Keratinocyte (primary cell): Measurements from ENCODE around the gene VEZT. TPM values are rescaled to one million over a fixed set of nuclear protein-coding genes. Genes with fewer than 3 reads are reported as not detected.
"Not testable (repeated sequence)": the region's sequence is repeated elsewhere in the genome, so short reads cannot be mapped to it uniquely, and the experiment has no call there.

Experiments used
- DNase-seq: peaks from one replicate; pipeline ENCODE4 v3.0.0-alpha.2; 2011; ENCODE audit warnings: low read depth, missing footprints, low spot score
- FAIRE-seq: peaks from 2 replicates; lab custom pipeline; 2011; peaks lifted over from hg19 to GRCh38; lab: Jason Lieb, UNC
- H2AFZ ChIP-seq: 2 replicates; pipeline ENCODE4 v1.6.0; 2012; ENCODE audit warnings: low read length, control low read depth, inconsistent platforms; ENCODE audit not compliant: control insufficient read depth
- H3K27ac ChIP-seq: 2 replicates; pipeline ENCODE4 v1.5.1; 2011; ENCODE audit warnings: low read length; ENCODE audit not compliant: control insufficient read depth, insufficient read depth
- H3K27me3 ChIP-seq: 3 replicates; pipeline ENCODE4 v1.6.0; 2011; ENCODE audit warnings: low read length; ENCODE audit not compliant: control insufficient read depth, insufficient read depth; ENCODE audit errors: extremely low read depth
- H3K36me3 ChIP-seq, 2 experiments: 2 replicates in 1 of 2; 3 replicates in 1 of 2; pipeline ENCODE4 v1.5.1; 2011; ENCODE audit warnings: low read length in 2 of 2, mild to moderate bottlenecking in 1 of 2; ENCODE audit not compliant: control insufficient read depth in 2 of 2, insufficient read depth in 2 of 2; ENCODE audit errors: extremely low read depth in 1 of 2
- H3K4me1 ChIP-seq: 3 replicates; pipeline ENCODE4 v1.5.1; 2011; ENCODE audit warnings: low read length; ENCODE audit not compliant: control insufficient read depth, insufficient read depth; ENCODE audit errors: extremely low read depth
- H3K4me2 ChIP-seq: 3 replicates; pipeline ENCODE4 v1.6.0; 2011; ENCODE audit warnings: low read depth, low read length; ENCODE audit not compliant: control insufficient read depth, insufficient read depth; ENCODE audit errors: extremely low read depth
- H3K4me3 ChIP-seq, 3 experiments: fragments of 200-600 bp in 1 of 3; sonication (generic) in 1 of 3; 2 replicates in 2 of 3; 3 replicates in 1 of 3; pipeline ENCODE4 v1.5.1; 2011 to 2016; ENCODE audit warnings: low read length in 3 of 3, mild to moderate bottlenecking in 3 of 3, control low read depth in 2 of 3, inconsistent platforms in 1 of 3, low read depth in 1 of 3, mixed read lengths in 1 of 3, mixed run types in 1 of 3, moderate library complexity in 1 of 3; ENCODE audit not compliant: control insufficient read depth in 2 of 3, insufficient read depth in 2 of 3; ENCODE audit errors: extremely low read depth in 1 of 3
- H3K79me2 ChIP-seq: 2 replicates; pipeline ENCODE4 v1.6.0; 2012; ENCODE audit warnings: low read length; ENCODE audit not compliant: control insufficient read depth, insufficient read depth
- H3K9ac ChIP-seq: 3 replicates; pipeline ENCODE4 v1.6.0; 2011; ENCODE audit warnings: low read length; ENCODE audit not compliant: control insufficient read depth, insufficient read depth; ENCODE audit errors: extremely low read depth
- H3K9me1 ChIP-seq: 3 replicates; pipeline ENCODE4 v1.6.0; 2011; ENCODE audit warnings: low read length; ENCODE audit not compliant: control insufficient read depth, insufficient read depth; ENCODE audit errors: extremely low read depth
- H3K9me3 ChIP-seq: 2 replicates; pipeline ENCODE4 v1.5.1; 2012; ENCODE audit warnings: low read depth, low read length; ENCODE audit not compliant: control insufficient read depth
- H4K20me1 ChIP-seq: 3 replicates; pipeline ENCODE4 v1.6.0; 2011; ENCODE audit warnings: low read length; ENCODE audit not compliant: control insufficient read depth, insufficient read depth; ENCODE audit errors: extremely low read depth
- EZH2 ChIP-seq: IDR thresholded peaks from one replicate; pipeline ENCODE4 v1.6.1; 2012; ENCODE audit warnings: inconsistent platforms, mild to moderate bottlenecking, low read length, moderate library complexity
- dilution Hi-C: fragments of 300-500 bp; cut with MboI; formaldehyde crosslinking; loops from one replicate; pipeline ENCODE4 v1.7.0; 2020; ENCODE audit warnings: low sequenced_read_pairs; ENCODE audit not compliant: extremely low pct_ligation_motif_present
- polyA plus RNA-seq, 5 experiments: library from polyadenylated mRNA; depleted of rRNA in 3 of 5; stranded (reverse) in 3 of 5; stranded (forward) in 1 of 5; unstranded in 1 of 5; fragments of >200 nt; gene quantifications; 1 replicate in 1 of 5; 2 replicates in 3 of 5; 3 replicates in 1 of 5; pipeline versions ENCODE4 v1.2.1 to v1.2.3, GENCODE V29; 2011 to 2012; ENCODE audit warnings: missing spikeins in 2 of 5, low read depth in 1 of 5, low replicate concordance in 1 of 5
- TF ChIP-seq, protein P1 (sequence below), 3 experiments: IDR thresholded peaks in 1 of 3; conservative IDR thresholded peaks in 1 of 3; optimal IDR thresholded peaks in 1 of 3; 2 replicates in 2 of 3; 3 replicates in 1 of 3; pipeline versions ENCODE3 to v1.5.1; 2011; ENCODE audit warnings: low read length in 3 of 3, mild to moderate bottlenecking in 3 of 3, moderate library complexity in 2 of 3, control low read depth in 1 of 3, inconsistent platforms in 1 of 3; ENCODE audit not compliant: insufficient read depth in 2 of 3; ENCODE audit errors: extremely low read depth in 1 of 3

The VEZT gene
- polyA plus RNA-seq, 1 donor (not counting 4 experiments of a cell fraction or from before 2014, with no cell fraction given), result 169 TPM

DNA sequence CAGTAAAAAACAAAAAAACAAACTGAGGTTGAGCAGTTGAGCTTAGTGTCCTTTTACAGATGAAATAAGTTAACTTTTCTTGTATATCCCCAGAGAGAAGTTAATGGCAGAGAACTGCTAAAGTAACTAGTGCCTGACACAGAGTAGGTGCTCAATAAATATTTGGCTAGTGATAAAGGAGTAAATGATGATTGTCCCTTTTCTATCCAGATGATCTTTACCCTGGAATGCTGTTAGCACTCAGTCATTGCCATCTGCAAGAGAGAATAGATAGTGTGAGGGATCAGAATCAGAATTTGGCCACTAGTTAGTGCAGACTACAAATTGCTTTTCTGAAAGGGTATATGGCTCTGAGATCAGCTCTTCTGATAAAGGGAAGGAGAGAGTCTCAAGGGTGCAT, 21.6 kb downstream of the VEZT start:
- Histone ChIP-seq H3K4me3 (no peak overlapping the region), H4K20me1 (peaks cover 7% of the 10 kb centered on the region), H3K9me1 (no peaks in the 10 kb centered on the region), H3K79me2 (peaks cover 83% of the 10 kb centered on the region), H3K4me1 (no peaks in the 10 kb centered on the region), H3K9ac (no peak overlapping the region), H3K27me3 (no peaks in the 10 kb centered on the region), H3K36me3 (peaks cover 6 to 11% of the 10 kb centered on the region in 2 experiments), H3K4me2 (no peak overlapping the region), H2AFZ (no peak overlapping the region), H3K9me3 (no peaks in the 10 kb centered on the region), H3K27ac (no peak overlapping the region)
- no peak for FAIRE-seq
- dilution Hi-C loops, result no loop called here
- no peak for DNase-seq
- TF ChIP-seq EZH2, result no peak
- TF ChIP-seq, protein P1, sequence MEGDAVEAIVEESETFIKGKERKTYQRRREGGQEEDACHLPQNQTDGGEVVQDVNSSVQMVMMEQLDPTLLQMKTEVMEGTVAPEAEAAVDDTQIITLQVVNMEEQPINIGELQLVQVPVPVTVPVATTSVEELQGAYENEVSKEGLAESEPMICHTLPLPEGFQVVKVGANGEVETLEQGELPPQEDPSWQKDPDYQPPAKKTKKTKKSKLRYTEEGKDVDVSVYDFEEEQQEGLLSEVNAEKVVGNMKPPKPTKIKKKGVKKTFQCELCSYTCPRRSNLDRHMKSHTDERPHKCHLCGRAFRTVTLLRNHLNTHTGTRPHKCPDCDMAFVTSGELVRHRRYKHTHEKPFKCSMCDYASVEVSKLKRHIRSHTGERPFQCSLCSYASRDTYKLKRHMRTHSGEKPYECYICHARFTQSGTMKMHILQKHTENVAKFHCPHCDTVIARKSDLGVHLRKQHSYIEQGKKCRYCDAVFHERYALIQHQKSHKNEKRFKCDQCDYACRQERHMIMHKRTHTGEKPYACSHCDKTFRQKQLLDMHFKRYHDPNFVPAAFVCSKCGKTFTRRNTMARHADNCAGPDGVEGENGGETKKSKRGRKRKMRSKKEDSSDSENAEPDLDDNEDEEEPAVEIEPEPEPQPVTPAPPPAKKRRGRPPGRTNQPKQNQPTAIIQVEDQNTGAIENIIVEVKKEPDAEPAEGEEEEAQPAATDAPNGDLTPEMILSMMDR (optimal IDR thresholded peaks at IDR 0.05 in 1 of 3, IDR thresholded peaks at IDR 0.05 in 1 of 3, conservative IDR thresholded peaks at IDR 0.05 in 1 of 3; ENCODE audit: extremely low read depth in 1 of 3, insufficient read depth in 2 of 3, low read length in 3 of 3), result no peak

- FAIRE-seq, DNase-seq, H3K27me3 ChIP-seq, H2AFZ ChIP-seq, H3K9me3 ChIP-seq, H3K9ac ChIP-seq, dilution Hi-C loops, H3K4me3 ChIP-seq, H3K4me1 ChIP-seq, H3K9me1 ChIP-seq, H3K27ac ChIP-seq, H4K20me1 ChIP-seq, H3K4me2 ChIP-seq: not testable (repeated sequence)
- Histone ChIP-seq H3K79me2 (peaks cover 85% of the 10 kb centered on the region), H3K36me3 (peaks cover 6 to 11% of the 10 kb centered on the region in 2 experiments)
Observed at GRCh38 chr12:95239835-95240234, 22.2 kb downstream of the VEZT start.

GRCh38 chr12:95240556-95240955, 22.9 kb downstream of the VEZT start:
- H3K9me3 ChIP-seq, result no peaks in the 10 kb centered on the region

More at GRCh38 chr12:95240556-95240955, 22.9 kb downstream of the VEZT start:
- Histone ChIP-seq H3K4me1 (no peaks in the 10 kb centered on the region), H4K20me1 (peaks cover 7% of the 10 kb centered on the region), H3K36me3 (peaks cover 6 to 11% of the 10 kb centered on the region in 2 experiments), H3K27ac (no peak overlapping the region), H3K27me3 (no peaks in the 10 kb centered on the region), H3K79me2 (peaks cover 91% of the 10 kb centered on the region), H3K4me2 (no peak overlapping the region), H3K4me3 (no peak overlapping the region), H2AFZ (no peak overlapping the region), H3K9me1 (no peaks in the 10 kb centered on the region), H3K9ac (no peak overlapping the region)
- dilution Hi-C loops, result no loop called here
- DNase-seq (no peak), FAIRE-seq (no peak)
- TF ChIP-seq, protein P1 (optimal IDR thresholded peaks at IDR 0.05 in 1 of 3, IDR thresholded peaks at IDR 0.05 in 1 of 3, conservative IDR thresholded peaks at IDR 0.05 in 1 of 3; ENCODE audit: extremely low read depth in 1 of 3, insufficient read depth in 2 of 3, low read length in 3 of 3), result no peak
- no peak for TF ChIP-seq EZH2
